GM19035 (cell line): Measurements from ENCODE around the gene NTN4.
"Not testable (repeated sequence)": the region's sequence is repeated elsewhere in the genome, so short reads cannot be mapped to it uniquely, and the experiment has no call there.

Source experiments
- ATAC-seq: cut with Tn5 transposase; IDR thresholded peaks from one replicate; pipeline ENCODE4 v1.9.1; 2021; ENCODE audit not compliant: unreplicated experiment

The NTN4 gene

GRCh38 chr12:95715177-95715576 lies 75.4 kb downstream of the NTN4 start:
- ATAC-seq, result no peak

GRCh38 chr12:95712269-95712668 lies 78.3 kb downstream of the NTN4 start:
- ATAC-seq, result no peak

DNA sequence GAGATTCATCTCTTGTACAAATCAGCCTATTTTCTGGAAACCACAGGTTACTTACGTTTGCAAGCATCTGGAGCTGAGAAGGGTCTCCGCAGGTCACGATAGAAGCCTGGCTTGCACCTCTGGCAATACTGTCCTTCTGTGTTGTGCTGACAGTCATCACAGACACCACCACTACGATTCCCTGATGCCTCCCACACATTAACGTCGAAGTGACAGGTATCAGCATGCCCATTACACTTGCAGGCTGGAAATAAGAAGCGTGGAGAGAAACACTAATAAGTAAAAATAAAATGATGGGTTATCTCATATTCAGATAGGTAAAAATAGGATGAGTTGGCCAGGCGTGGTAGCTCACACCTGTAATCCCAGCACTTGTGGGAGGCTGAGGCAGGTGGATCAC lies 80.2 kb downstream of the NTN4 start:
- ATAC-seq, result no peak

DNA sequence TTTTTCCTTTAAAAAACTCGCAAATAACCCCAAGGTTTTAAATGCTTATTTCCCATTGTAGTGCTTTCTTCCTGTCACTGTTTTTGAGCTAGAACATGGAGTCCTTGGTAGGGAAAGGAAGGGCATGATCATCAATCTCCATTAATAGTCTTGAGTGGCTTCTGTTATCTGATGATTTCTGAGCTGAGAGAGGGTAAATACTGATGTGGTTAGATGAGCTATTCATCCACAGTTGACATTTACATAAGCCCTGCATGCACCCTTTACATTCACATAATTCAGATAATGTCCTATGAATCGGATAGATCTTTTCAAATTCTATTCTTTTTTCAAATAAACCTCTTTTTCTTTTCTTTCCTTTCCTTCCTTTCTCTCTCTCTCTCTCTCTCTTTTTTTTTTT lies 81.4 kb downstream of the NTN4 start:
- ATAC-seq, result no peak

DNA sequence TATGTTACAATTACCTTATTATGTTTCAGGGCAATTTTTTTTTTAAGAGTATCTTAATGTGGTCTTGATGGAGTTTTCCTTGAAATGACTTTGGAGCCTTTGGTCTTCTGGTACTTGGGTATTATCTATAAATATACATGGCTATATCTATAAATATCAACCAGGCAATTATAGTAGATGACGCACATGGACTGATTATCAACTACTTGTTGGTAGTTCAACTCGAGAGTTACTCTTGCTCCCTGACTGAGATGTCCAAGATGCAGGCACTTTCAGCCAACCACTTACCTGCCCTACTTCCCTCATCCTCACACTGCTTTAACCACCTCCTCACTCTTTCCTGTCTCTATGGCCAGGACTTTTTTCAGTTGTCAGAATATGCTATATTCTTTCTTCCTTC lies 85.4 kb downstream of the NTN4 start:
- ATAC-seq, result no peak

DNA sequence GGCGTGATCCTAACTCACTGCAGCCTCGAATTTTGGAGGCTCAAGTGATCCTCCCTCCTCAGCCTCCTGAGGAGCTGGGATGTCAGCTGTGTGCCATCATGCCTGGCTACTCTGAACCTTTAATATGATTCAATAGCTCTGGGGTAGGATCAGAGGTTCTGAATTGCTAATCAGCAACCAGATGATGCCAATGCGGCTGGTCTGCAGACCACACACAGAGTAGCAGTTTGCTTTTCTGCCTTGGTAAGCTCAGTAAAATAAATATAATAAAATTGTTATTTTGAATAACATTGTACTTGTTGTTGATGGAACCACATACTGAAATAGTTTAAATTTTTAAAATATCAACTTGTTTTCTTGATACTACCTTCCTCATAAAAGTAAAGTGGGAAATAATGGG lies 86.6 kb downstream of the NTN4 start:
- ATAC-seq, result no peak

DNA sequence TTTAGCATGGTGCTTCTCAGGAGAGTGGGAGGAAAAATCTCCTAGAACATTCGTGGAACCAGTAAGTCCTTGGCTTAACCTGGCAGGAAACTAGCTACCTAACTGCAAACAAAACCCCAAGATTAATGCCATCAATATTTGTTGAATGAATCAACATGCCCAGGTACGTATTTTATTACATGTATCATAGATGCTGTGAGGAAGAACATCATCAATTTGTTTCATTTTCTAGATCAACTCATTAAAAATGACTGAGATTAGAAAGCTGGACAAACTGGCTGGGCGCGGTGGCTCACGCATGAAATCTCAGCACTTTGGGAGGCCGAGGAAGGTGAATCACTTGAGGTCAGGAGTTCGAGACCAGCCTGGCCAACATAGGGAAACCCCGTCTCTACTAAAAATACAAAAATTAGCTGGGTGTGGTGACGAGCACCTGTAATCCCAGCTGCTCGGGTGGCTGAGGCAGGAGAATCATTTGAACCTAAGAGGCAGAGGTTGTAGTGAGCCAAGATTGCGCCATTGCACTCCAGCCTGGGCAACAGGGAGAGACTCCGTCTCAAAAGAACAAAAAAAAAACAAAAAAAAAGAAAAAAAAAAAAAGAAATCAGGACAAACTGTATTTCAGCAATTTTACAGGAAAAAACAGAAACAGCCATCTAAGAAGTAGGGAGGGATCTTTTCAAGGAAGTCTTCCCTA lies 88.7 kb downstream of the NTN4 start:
- no peak for ATAC-seq

GRCh38 chr12:95701275-95701674 lies 89.3 kb downstream of the NTN4 start:
- no peak for ATAC-seq

GRCh38 chr12:95700316-95700785 lies 90.2 kb downstream of the NTN4 start:
- ATAC-seq, result peak; percentile 95

- ATAC-seq, result no peak
Observed at GRCh38 chr12:95699579-95699978, 91.0 kb downstream of the NTN4 start.

DNA sequence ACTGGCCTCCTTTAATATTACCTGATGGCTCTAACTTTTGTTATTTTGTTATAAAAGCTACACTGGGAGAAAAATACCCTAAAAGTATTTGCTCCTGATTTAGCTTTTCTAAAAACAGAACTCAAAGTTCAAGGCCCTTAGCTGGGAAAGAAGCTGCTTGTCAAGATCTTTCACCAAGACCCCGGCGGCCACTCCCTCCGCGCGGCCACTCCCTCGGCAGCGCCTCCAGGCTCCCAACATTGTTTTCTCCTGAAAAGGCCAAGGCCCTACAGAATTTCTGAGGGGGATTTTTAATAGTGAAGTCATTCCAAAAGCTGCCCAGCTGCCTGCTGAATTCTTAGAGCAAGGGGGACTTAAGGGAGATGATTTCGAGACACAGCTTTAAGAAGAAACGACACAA lies 96.4 kb downstream of the NTN4 start:
- ATAC-seq, result no peak

GRCh38 chr12:95693689-95694088 lies 96.9 kb downstream of the NTN4 start:
- ATAC-seq, result no peak

- ATAC-seq, result no peak
Observed at GRCh38 chr12:95690861-95691635, 99.5 kb downstream of the NTN4 start.

GRCh38 chr12:95687937-95688336 lies 102.6 kb downstream of the NTN4 start:
- ATAC-seq, result no peak

GRCh38 chr12:95683418-95683817 lies 107.1 kb downstream of the NTN4 start:
- no peak for ATAC-seq

DNA sequence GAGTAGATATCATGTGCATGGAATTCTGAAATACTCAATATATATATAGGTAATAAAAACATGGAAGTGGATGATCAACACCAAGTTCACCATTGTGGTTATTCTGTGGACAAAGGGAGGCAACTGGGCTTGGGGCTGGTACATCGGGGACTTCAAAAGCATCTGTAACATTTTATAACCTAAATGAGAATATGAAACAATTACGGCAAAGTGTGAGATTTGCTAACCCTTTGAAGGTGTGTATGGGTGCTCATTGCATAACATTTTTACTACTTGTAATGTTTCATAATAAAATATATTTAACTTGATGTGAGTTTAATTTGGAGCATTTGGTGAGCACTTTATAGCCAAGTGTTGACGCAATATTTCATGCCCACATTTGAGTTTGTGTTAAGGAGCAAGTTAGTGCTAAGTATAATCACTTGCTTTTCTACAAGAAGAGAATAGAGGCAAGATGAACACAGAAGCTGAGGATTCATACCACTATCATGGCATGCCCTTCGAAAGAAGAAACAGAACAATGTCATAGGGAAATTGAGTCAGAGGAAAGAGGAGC lies 109.3 kb downstream of the NTN4 start:
- no peak for ATAC-seq

DNA sequence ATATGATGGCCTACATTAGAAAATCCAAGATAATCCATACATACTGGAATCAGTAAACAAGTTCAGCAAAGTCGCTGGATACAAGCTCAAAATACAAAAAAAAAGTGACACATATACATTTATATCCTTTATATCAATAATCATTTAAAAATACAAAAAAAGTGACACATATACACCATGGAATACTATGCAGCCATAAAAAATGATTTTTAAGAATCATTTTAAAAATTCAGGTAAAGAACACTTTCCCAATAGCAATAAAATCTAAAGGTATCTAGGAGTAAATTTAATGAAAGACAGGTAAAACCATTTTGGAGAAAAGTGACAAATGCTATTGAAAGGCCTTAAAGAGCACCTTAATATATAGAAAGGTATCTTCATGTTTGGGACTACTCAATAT lies 111.9 kb downstream of the NTN4 start:
- no peak for ATAC-seq

DNA sequence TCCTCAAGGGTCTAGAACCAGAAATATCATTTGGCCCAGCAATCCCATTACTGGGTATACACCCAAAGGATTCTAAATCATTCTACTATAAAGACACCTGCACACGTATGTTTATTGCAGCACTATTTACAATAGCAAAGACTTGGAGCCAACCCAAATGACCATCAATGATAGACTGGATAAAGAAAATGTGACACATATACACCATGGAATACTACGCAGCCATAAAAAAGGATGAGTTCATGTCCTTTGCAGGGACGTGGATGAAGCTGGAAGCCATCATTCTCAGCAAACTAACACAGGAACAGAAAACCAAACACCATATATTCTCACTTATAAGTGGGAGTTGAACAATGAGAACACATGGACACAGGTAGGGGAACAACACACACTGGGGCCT lies 112.8 kb downstream of the NTN4 start:
- ATAC-seq, result not testable (repeated sequence)

DNA sequence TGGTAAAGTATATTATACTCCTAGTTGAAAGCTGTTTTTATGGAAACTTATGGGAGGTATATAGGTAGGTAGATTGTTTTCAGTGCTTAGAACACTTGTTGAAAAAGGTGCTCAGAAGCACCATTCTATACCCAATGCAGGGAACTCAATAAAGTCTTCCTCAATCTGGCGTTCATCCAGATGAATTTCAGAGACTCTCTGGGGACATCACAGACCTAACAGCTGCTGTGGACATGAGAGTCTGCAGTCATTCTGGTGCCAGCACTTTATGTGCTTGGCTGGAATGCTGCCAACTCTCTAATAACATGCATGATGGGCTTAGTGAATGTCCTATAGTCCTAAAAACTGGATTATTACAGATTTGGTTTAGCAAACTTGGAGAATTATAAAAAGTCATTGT lies 115.9 kb downstream of the NTN4 start:
- ATAC-seq, result no peak

GRCh38 chr12:95674163-95674562 lies 116.4 kb downstream of the NTN4 start:
- no peak for ATAC-seq

GRCh38 chr12:95673576-95673975 lies 117.0 kb downstream of the NTN4 start:
- no peak for ATAC-seq

DNA sequence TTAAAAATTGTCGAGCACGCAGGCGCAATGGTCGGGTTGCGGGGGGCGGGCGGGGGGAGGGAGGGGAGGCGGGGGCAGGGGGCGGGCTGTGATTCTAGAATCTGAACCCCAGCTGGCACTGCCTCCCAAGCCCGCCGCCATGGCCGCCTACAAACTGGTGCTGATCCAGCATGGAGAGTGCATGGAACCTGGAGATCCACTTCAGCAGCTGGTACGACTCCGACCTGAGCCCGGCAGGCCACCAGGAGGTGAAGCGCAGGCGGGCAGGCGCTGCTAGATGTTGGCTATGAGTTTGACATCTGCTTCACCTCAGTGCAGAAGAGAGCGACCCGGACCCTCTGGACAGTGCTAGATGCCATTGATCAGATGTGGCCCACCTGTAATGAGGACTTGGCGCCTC lies 118.4 kb downstream of the NTN4 start:
- no peak for ATAC-seq
